Measurements from ENCODE around the gene TEX14.

The TEX14 gene

GRCh38 chr17:58632324-58633314 is 59.2 kb downstream of the TEX14 start:
- peak overlapping the region; percentile 62 for H3K4me3 ChIP-seq (ENCODE audit: low read length)

GRCh38 chr17:58631523-58632323 is 60.1 kb downstream of the TEX14 start:
- peak; percentile 23 for TF ChIP-seq CTCF (conservative IDR thresholded peaks at IDR 0.05; ENCODE audit: low read depth, low read length)
- DNase-seq (ENCODE audit: low read depth): peak; percentile 98
- peak overlapping the region; percentile 62 for H3K4me3 ChIP-seq (ENCODE audit: low read length)

More at GRCh38 chr17:58632324-58633314, 59.2 kb downstream of the TEX14 start:
- no peak for TF ChIP-seq CTCF (conservative IDR thresholded peaks at IDR 0.05; ENCODE audit: low read depth, low read length)
- no peak for DNase-seq (ENCODE audit: low read depth)

- no peak overlapping the region for H3K4me3 ChIP-seq (ENCODE audit: low read length)
- DNase-seq (ENCODE audit: low read depth): no peak
- TF ChIP-seq CTCF (conservative IDR thresholded peaks at IDR 0.05; ENCODE audit: low read depth, low read length): no peak
Observed at GRCh38 chr17:58630883-58631522, 60.8 kb downstream of the TEX14 start.

GRCh38 chr17:58626905-58627304 is 64.9 kb downstream of the TEX14 start:
- DNase-seq (ENCODE audit: low read depth): no peak
- TF ChIP-seq CTCF (conservative IDR thresholded peaks at IDR 0.05; ENCODE audit: low read depth, low read length): no peak
- no peak overlapping the region for H3K4me3 ChIP-seq (ENCODE audit: low read length)

- no peak for DNase-seq (ENCODE audit: low read depth)
- H3K4me3 ChIP-seq (ENCODE audit: low read length): no peak overlapping the region
- no peak for TF ChIP-seq CTCF (conservative IDR thresholded peaks at IDR 0.05; ENCODE audit: low read depth, low read length)
Observed at GRCh38 chr17:58624751-58625150, 67.1 kb downstream of the TEX14 start.

GRCh38 chr17:58621174-58621573 is 70.7 kb downstream of the TEX14 start:
- no peak for TF ChIP-seq CTCF (conservative IDR thresholded peaks at IDR 0.05; ENCODE audit: low read depth, low read length)
- H3K4me3 ChIP-seq (ENCODE audit: low read length): no peak overlapping the region
- DNase-seq (ENCODE audit: low read depth): no peak
